NT2/D1 (cell line): ENCODE data around the gene GPR33.
"Not testable (repeated sequence)": the region's sequence is repeated elsewhere in the genome, so short reads cannot be mapped to it uniquely, and the experiment has no call there.

ENCODE experiments used
- DNase-seq: peaks from one replicate; pipeline ENCODE4 v3.0.0-alpha.2; 2011; ENCODE audit warnings: low read depth, low spot score
- H3K27me3 ChIP-seq: 2 replicates; pipeline ENCODE4 v1.6.0; 2011; ENCODE audit warnings: mild to moderate bottlenecking; ENCODE audit not compliant: insufficient read length, insufficient read depth
- H3K36me3 ChIP-seq: 2 replicates; pipeline ENCODE4 v1.6.1; 2011; ENCODE audit warnings: mild to moderate bottlenecking, low read length, mixed read lengths; ENCODE audit not compliant: insufficient read depth, insufficient read length
- H3K4me1 ChIP-seq: 2 replicates; pipeline ENCODE4 v1.5.1; 2011; ENCODE audit not compliant: insufficient read depth, insufficient read length
- H3K4me3 ChIP-seq: 2 replicates; pipeline ENCODE4 v1.5.1; 2011; ENCODE audit warnings: low read depth; ENCODE audit not compliant: insufficient read length
- H3K9ac ChIP-seq: 2 replicates; pipeline ENCODE4 v1.6.0; 2011; ENCODE audit warnings: low read depth; ENCODE audit not compliant: insufficient read length
- H3K9me3 ChIP-seq: 2 replicates; pipeline ENCODE4 v1.5.1; 2011; ENCODE audit warnings: mild to moderate bottlenecking, low read length; ENCODE audit not compliant: insufficient read depth
- SUZ12 ChIP-seq: IDR thresholded peaks from 2 replicates; pipeline ENCODE4 v1.6.1; 2011; ENCODE audit not compliant: insufficient read length, insufficient read depth; ENCODE audit errors: extremely low read depth
- YY1 ChIP-seq: IDR thresholded peaks from 2 replicates; pipeline ENCODE4 v1.6.1; 2011; ENCODE audit not compliant: insufficient read length, insufficient read depth
- ZNF274 ChIP-seq: IDR thresholded peaks from 2 replicates; pipeline ENCODE4 v1.6.1; 2011; ENCODE audit warnings: mild to moderate bottlenecking, low read depth, low read length

The GPR33 gene

GRCh38 chr14:31479027-31479426 is 8.8 kb downstream of the GPR33 start:
- TF ChIP-seq YY1 (no peak), ZNF274 (no peak), SUZ12 (no peak)
- Histone ChIP-seq H3K27me3 (no peaks in the 10 kb centered on the region), H3K4me1 (no peaks in the 10 kb centered on the region), H3K4me3 (no peak overlapping the region), H3K9ac (no peak overlapping the region), H3K9me3 (no peaks in the 10 kb centered on the region), H3K36me3 (no peaks in the 10 kb centered on the region)
- no peak for DNase-seq

- Histone ChIP-seq H3K27me3 (no peaks in the 10 kb centered on the region), H3K9ac (no peak overlapping the region), H3K36me3 (no peaks in the 10 kb centered on the region), H3K4me3 (no peak overlapping the region), H3K9me3 (no peaks in the 10 kb centered on the region), H3K4me1 (no peaks in the 10 kb centered on the region)
- no peak for DNase-seq
- no peak for TF ChIP-seq YY1
- no peak for TF ChIP-seq ZNF274
- no peak for TF ChIP-seq SUZ12
These were observed 10.6 kb downstream of the GPR33 start for GRCh38 chr14:31477248-31477647.

- Histone ChIP-seq H3K4me3 (no peak overlapping the region), H3K36me3 (no peaks in the 10 kb centered on the region)
These were observed 11.5 kb downstream of the GPR33 start for GRCh38 chr14:31476131-31476866.

GRCh38 chr14:31466554-31466953 is 21.3 kb downstream of the GPR33 start:
- Histone ChIP-seq H3K9me3 (no peaks in the 10 kb centered on the region), H3K4me1 (no peaks in the 10 kb centered on the region), H3K27me3 (no peaks in the 10 kb centered on the region), H3K9ac (no peak overlapping the region), H3K36me3 (no peaks in the 10 kb centered on the region), H3K4me3 (no peak overlapping the region)
- DNase-seq = no peak
- no peak for TF ChIP-seq YY1
- no peak for TF ChIP-seq ZNF274
- TF ChIP-seq SUZ12 = no peak

More at GRCh38 chr14:31476131-31476866, 11.5 kb downstream of the GPR33 start:
- H3K4me1 ChIP-seq = no peaks in the 10 kb centered on the region
- no peak overlapping the region for H3K9ac ChIP-seq
- no peaks in the 10 kb centered on the region for H3K9me3 ChIP-seq
- H3K27me3 ChIP-seq = no peaks in the 10 kb centered on the region
- no peak for TF ChIP-seq YY1
- TF ChIP-seq SUZ12 = no peak
- TF ChIP-seq ZNF274 = no peak
- no peak for DNase-seq

- H3K27me3 ChIP-seq = no peaks in the 10 kb centered on the region
- no peaks in the 10 kb centered on the region for H3K9me3 ChIP-seq
- DNase-seq = no peak
- H3K4me1 ChIP-seq = no peaks in the 10 kb centered on the region
- H3K36me3 ChIP-seq = no peaks in the 10 kb centered on the region
- no peak overlapping the region for H3K4me3 ChIP-seq
- TF ChIP-seq SUZ12 (no peak), YY1 (no peak)
- no peak overlapping the region for H3K9ac ChIP-seq
These were observed 22.7 kb downstream of the GPR33 start for GRCh38 chr14:31465111-31465510.

DNA sequence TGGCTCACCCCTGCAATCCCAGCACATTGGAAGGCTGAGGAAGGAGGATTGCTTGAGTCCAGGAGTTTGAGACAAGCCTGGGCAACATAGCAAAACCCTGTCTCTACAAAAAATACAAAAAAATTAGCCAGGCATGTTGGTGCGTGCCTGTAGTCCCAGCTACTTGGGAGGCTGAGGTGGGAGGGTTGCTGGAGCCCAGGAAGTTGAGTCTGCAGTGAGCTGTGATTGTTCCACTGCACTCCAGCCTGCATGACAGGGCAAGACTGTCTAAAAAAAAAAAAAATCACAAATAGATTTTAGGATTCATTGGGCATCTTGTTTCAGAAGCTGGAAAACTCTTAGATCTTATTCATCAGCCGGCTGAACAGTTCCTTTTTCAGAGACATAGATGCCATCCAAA is 25.4 kb downstream of the GPR33 start:
- not testable (repeated sequence) for H3K27me3 ChIP-seq, H3K4me3 ChIP-seq, H3K36me3 ChIP-seq, H3K9me3 ChIP-seq, H3K9ac ChIP-seq, DNase-seq, H3K4me1 ChIP-seq

DNA sequence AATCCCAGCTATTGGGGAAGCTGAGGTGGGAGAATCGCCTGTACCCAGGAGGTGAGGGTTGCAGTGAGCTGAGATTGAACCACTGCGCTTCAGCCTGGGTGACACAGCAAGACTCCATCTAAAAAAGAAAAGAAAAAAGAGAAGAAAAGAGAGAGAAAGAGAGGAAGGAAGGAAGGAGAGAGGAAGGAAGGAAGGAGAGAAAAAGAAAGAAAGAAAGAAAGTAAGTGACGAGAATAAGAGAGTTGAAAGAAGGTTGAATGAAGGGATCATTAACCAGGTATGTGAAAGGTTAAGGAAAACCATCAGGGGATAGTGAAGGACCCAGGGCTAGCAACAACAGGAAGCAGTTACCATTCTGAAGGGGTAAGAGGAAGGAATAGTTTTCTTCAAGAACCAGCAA is 26.3 kb downstream of the GPR33 start:
- no peaks in the 10 kb centered on the region for H3K4me1 ChIP-seq
- DNase-seq = no peak
- no peaks in the 10 kb centered on the region for H3K36me3 ChIP-seq
- TF ChIP-seq YY1 (no peak), ZNF274 (no peak), SUZ12 (no peak)
- no peaks in the 10 kb centered on the region for H3K27me3 ChIP-seq
- no peak overlapping the region for H3K9ac ChIP-seq
- H3K9me3 ChIP-seq = no peaks in the 10 kb centered on the region
- no peak overlapping the region for H3K4me3 ChIP-seq
